Left ventricle myocardium inferior (tissue), 1 donor: ENCODE results near the gene LTBP1. TPM values are rescaled to one million over a fixed set of nuclear protein-coding genes. Genes with fewer than 3 reads are reported as not detected.
"Not testable (repeated sequence)": the region's sequence is repeated elsewhere in the genome, so short reads cannot be mapped to it uniquely, and the experiment has no call there.

Experiments
- DNase-seq: peaks from one replicate; pipeline ENCODE4 v3.0.0-alpha.2; 2020
- H3K27ac ChIP-seq: fragments of 200-600 bp; replicated peaks from 2 replicates; pipeline ENCODE4 v1.8.0; 2021
- H3K27me3 ChIP-seq: fragments of 200-600 bp; 2 replicates; pipeline ENCODE4 v1.8.0; 2021; ENCODE audit warnings: low read depth
- H3K36me3 ChIP-seq: fragments of 200-600 bp; 2 replicates; pipeline ENCODE4 v1.8.0; 2021
- H3K4me1 ChIP-seq: fragments of 200-600 bp; 2 replicates; pipeline ENCODE4 v1.8.0; 2021
- H3K4me3 ChIP-seq: fragments of 200-600 bp; 2 replicates; pipeline ENCODE4 v1.8.0; 2021; ENCODE audit warnings: mild to moderate bottlenecking, moderate library complexity
- H3K9me3 ChIP-seq: fragments of 200-600 bp; replicated peaks from 2 replicates; pipeline ENCODE4 v1.8.0; 2021
- CTCF ChIP-seq: fragments of 200-600 bp; IDR thresholded peaks from 2 replicates; pipeline ENCODE4 v1.8.0; 2021; ENCODE audit warnings: antibody characterized with exemption, mild to moderate bottlenecking, borderline replicate concordance
- intact Hi-C: fragments of 100-400 bp; cut with micrococcal nuclease; formaldehyde crosslinking; loops from one replicate; pipeline ENCODE4 v1.11.0; 2022
- total RNA-seq: library from RNA; stranded (reverse); fragmentation: NEBNext Ultra II Directional; extraction: Animal tissue kit (Norgen Biotek cat#: 25700); gene quantifications from one replicate; pipeline ENCODE4 v1.2.1, GENCODE V29; 2021
- donor health status: DM: no; HTN: yes; CAD: no; lungs with severe emphysema.

The LTBP1 gene
- total RNA-seq, 1 donor from 2014 or later: 88.9 TPM

DNA sequence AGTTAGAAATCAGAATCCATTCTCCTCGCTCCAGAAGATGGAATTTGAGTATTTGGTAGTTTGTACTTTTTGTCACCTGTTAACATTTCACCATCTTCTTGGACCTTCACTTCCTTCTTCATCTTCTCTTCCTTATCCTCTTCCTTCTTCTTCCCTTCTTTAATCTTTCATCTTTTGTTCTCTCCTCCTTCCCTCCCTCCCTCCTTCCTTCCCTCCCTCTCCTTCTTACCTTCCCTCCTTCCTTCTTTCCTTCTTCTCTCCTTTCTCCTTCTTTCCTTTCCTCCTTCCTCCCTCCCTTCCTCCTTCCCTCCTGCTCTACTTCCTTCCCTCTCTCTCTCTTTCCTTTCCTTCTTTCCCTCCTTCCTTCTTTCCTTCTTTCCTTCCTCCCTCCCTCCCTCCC is 31.1 kb upstream of the LTBP1 start:
- intact Hi-C loops: no loop called here

GRCh38 chr2:32918774-32919173 is 28.0 kb upstream of the LTBP1 start:
- no peaks in the 10 kb centered on the region for H3K27me3 ChIP-seq
- no peaks in the 10 kb centered on the region for H3K4me1 ChIP-seq
- intact Hi-C loops: no loop called here

More for the DNA sequence above, 31.1 kb upstream of the LTBP1 start:
- no peak for DNase-seq
- TF ChIP-seq CTCF: no peak
- Histone ChIP-seq H3K36me3 (no peaks in the 10 kb centered on the region), H3K9me3 (no peaks in the 10 kb centered on the region), H3K27ac (no peak overlapping the region), H3K4me3 (no peak overlapping the region), H3K4me1 (no peaks in the 10 kb centered on the region), H3K27me3 (no peaks in the 10 kb centered on the region)

GRCh38 chr2:32919901-32920300 is 26.9 kb upstream of the LTBP1 start:
- DNase-seq, intact Hi-C loops, H3K4me1 ChIP-seq, H3K27ac ChIP-seq, H3K9me3 ChIP-seq, H3K4me3 ChIP-seq, H3K36me3 ChIP-seq, H3K27me3 ChIP-seq: not testable (repeated sequence)

More at GRCh38 chr2:32918774-32919173, 28.0 kb upstream of the LTBP1 start:
- Histone ChIP-seq H3K9me3 (no peaks in the 10 kb centered on the region), H3K36me3 (no peaks in the 10 kb centered on the region), H3K4me3 (no peak overlapping the region), H3K27ac (no peak overlapping the region)
- DNase-seq: no peak
- TF ChIP-seq CTCF: no peak

DNA sequence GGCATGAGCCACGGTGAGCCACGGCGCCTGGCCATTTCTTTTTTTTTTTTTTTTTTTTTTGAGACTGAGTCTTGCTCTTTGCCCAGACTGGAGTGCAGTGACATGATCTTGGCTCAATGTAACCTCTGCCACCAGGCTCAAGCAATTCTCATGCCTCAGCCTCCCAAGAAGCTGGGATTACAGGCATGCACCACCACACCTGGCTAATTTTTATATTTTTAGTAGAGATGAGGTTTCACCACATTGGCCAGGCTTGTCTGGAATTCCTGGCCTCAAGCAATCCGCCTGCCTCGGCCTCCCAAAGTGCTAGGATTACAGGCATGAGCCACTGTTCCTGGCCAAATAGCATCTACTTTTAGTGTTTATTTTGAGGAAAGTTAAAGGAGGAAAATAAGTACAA is 25.3 kb upstream of the LTBP1 start:
- H3K4me3 ChIP-seq, DNase-seq, H3K4me1 ChIP-seq, H3K36me3 ChIP-seq, H3K27ac ChIP-seq, H3K27me3 ChIP-seq, intact Hi-C loops, H3K9me3 ChIP-seq: not testable (repeated sequence)

DNA sequence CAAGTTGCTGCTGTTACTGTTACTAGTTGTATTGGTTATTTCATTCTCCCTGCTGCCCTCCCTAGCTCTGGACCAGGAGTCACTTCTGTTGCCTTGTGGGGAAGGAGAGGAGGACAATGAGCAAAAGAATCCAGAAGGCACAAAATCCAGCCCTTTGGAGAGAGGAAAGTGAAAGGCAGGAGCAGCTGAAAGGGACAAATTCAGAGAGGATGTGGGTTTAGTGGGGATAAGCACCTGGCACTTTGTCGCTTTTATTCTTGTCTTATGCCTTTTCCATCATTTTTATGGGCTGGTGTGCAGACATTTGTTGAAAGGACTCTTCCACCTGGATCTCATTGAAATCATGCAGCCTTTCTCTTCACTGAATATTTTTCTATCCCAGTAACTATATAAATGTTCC is 24.3 kb upstream of the LTBP1 start:
- Histone ChIP-seq H3K27ac (no peak overlapping the region), H3K27me3 (no peaks in the 10 kb centered on the region), H3K9me3 (no peaks in the 10 kb centered on the region), H3K4me1 (no peaks in the 10 kb centered on the region), H3K4me3 (no peak overlapping the region), H3K36me3 (no peaks in the 10 kb centered on the region)
- no peak for DNase-seq
- intact Hi-C loops: no loop called here
- no peak for TF ChIP-seq CTCF

- Histone ChIP-seq H3K27me3 (no peaks in the 10 kb centered on the region), H3K9me3 (no peaks in the 10 kb centered on the region), H3K36me3 (no peaks in the 10 kb centered on the region), H3K27ac (no peak overlapping the region), H3K4me3 (no peak overlapping the region), H3K4me1 (no peaks in the 10 kb centered on the region)
- no peak for TF ChIP-seq CTCF
- intact Hi-C loops: no loop called here
- no peak for DNase-seq
These were observed 23.6 kb upstream of the LTBP1 start for GRCh38 chr2:32923109-32923508.

- DNase-seq: no peak
These were observed 21.4 kb upstream of the LTBP1 start for GRCh38 chr2:32925283-32925815.

More at GRCh38 chr2:32925283-32925815, 21.4 kb upstream of the LTBP1 start:
- no peak overlapping the region for H3K27ac ChIP-seq
- H3K36me3 ChIP-seq: no peaks in the 10 kb centered on the region
- no peaks in the 10 kb centered on the region for H3K9me3 ChIP-seq
- H3K27me3 ChIP-seq: no peaks in the 10 kb centered on the region
- intact Hi-C loops: no loop called here
- H3K4me3 ChIP-seq: no peak overlapping the region
- no peaks in the 10 kb centered on the region for H3K4me1 ChIP-seq
- no peak for TF ChIP-seq CTCF
